Keratinocyte (primary cell): Measurements from ENCODE around the gene TRMT112. TPM values are rescaled to one million over a fixed set of nuclear protein-coding genes. Genes with fewer than 3 reads are reported as not detected.

Experiments used
- DNase-seq: peaks from one replicate; pipeline ENCODE4 v3.0.0-alpha.2; 2011; ENCODE audit warnings: low read depth, missing footprints, low spot score
- FAIRE-seq: peaks from 2 replicates; lab custom pipeline; 2011; peaks lifted over from hg19 to GRCh38; lab: Jason Lieb, UNC
- H2AFZ ChIP-seq: 2 replicates; pipeline ENCODE4 v1.6.0; 2012; ENCODE audit warnings: low read length, control low read depth, inconsistent platforms; ENCODE audit not compliant: control insufficient read depth
- H3K27ac ChIP-seq: 2 replicates; pipeline ENCODE4 v1.5.1; 2011; ENCODE audit warnings: low read length; ENCODE audit not compliant: control insufficient read depth, insufficient read depth
- H3K27me3 ChIP-seq: 3 replicates; pipeline ENCODE4 v1.6.0; 2011; ENCODE audit warnings: low read length; ENCODE audit not compliant: control insufficient read depth, insufficient read depth; ENCODE audit errors: extremely low read depth
- H3K36me3 ChIP-seq, 2 experiments: 2 replicates in 1 of 2; 3 replicates in 1 of 2; pipeline ENCODE4 v1.5.1; 2011; ENCODE audit warnings: low read length in 2 of 2, mild to moderate bottlenecking in 1 of 2; ENCODE audit not compliant: control insufficient read depth in 2 of 2, insufficient read depth in 2 of 2; ENCODE audit errors: extremely low read depth in 1 of 2
- H3K4me1 ChIP-seq: 3 replicates; pipeline ENCODE4 v1.5.1; 2011; ENCODE audit warnings: low read length; ENCODE audit not compliant: control insufficient read depth, insufficient read depth; ENCODE audit errors: extremely low read depth
- H3K4me2 ChIP-seq: 3 replicates; pipeline ENCODE4 v1.6.0; 2011; ENCODE audit warnings: low read depth, low read length; ENCODE audit not compliant: control insufficient read depth, insufficient read depth; ENCODE audit errors: extremely low read depth
- H3K4me3 ChIP-seq, 3 experiments: fragments of 200-600 bp in 1 of 3; sonication (generic) in 1 of 3; 2 replicates in 2 of 3; 3 replicates in 1 of 3; pipeline ENCODE4 v1.5.1; 2011 to 2016; ENCODE audit warnings: low read length in 3 of 3, mild to moderate bottlenecking in 3 of 3, control low read depth in 2 of 3, inconsistent platforms in 1 of 3, low read depth in 1 of 3, mixed read lengths in 1 of 3, mixed run types in 1 of 3, moderate library complexity in 1 of 3; ENCODE audit not compliant: control insufficient read depth in 2 of 3, insufficient read depth in 2 of 3; ENCODE audit errors: extremely low read depth in 1 of 3
- H3K79me2 ChIP-seq: 2 replicates; pipeline ENCODE4 v1.6.0; 2012; ENCODE audit warnings: low read length; ENCODE audit not compliant: control insufficient read depth, insufficient read depth
- H3K9ac ChIP-seq: 3 replicates; pipeline ENCODE4 v1.6.0; 2011; ENCODE audit warnings: low read length; ENCODE audit not compliant: control insufficient read depth, insufficient read depth; ENCODE audit errors: extremely low read depth
- H3K9me1 ChIP-seq: 3 replicates; pipeline ENCODE4 v1.6.0; 2011; ENCODE audit warnings: low read length; ENCODE audit not compliant: control insufficient read depth, insufficient read depth; ENCODE audit errors: extremely low read depth
- H3K9me3 ChIP-seq: 2 replicates; pipeline ENCODE4 v1.5.1; 2012; ENCODE audit warnings: low read depth, low read length; ENCODE audit not compliant: control insufficient read depth
- H4K20me1 ChIP-seq: 3 replicates; pipeline ENCODE4 v1.6.0; 2011; ENCODE audit warnings: low read length; ENCODE audit not compliant: control insufficient read depth, insufficient read depth; ENCODE audit errors: extremely low read depth
- CTCF ChIP-seq, 3 experiments: IDR thresholded peaks in 1 of 3; conservative IDR thresholded peaks in 1 of 3; optimal IDR thresholded peaks in 1 of 3; 2 replicates in 2 of 3; 3 replicates in 1 of 3; pipeline versions ENCODE3 to v1.5.1; 2011; ENCODE audit warnings: low read length in 3 of 3, mild to moderate bottlenecking in 3 of 3, moderate library complexity in 2 of 3, control low read depth in 1 of 3, inconsistent platforms in 1 of 3; ENCODE audit not compliant: insufficient read depth in 2 of 3; ENCODE audit errors: extremely low read depth in 1 of 3
- EZH2 ChIP-seq: IDR thresholded peaks from one replicate; pipeline ENCODE4 v1.6.1; 2012; ENCODE audit warnings: inconsistent platforms, mild to moderate bottlenecking, low read length, moderate library complexity
- dilution Hi-C: fragments of 300-500 bp; cut with MboI; formaldehyde crosslinking; loops from one replicate; pipeline ENCODE4 v1.7.0; 2020; ENCODE audit warnings: low sequenced_read_pairs; ENCODE audit not compliant: extremely low pct_ligation_motif_present
- polyA plus RNA-seq, 5 experiments: library from polyadenylated mRNA; depleted of rRNA in 3 of 5; stranded (reverse) in 3 of 5; stranded (forward) in 1 of 5; unstranded in 1 of 5; fragments of >200 nt; gene quantifications; 1 replicate in 1 of 5; 2 replicates in 3 of 5; 3 replicates in 1 of 5; pipeline versions ENCODE4 v1.2.1 to v1.2.3, GENCODE V29; 2011 to 2012; ENCODE audit warnings: missing spikeins in 2 of 5, low read depth in 1 of 5, low replicate concordance in 1 of 5

Gene TRMT112
- polyA plus RNA-seq, 1 donor (not counting 4 experiments of a cell fraction or from before 2014, with no cell fraction given), result 408 TPM

GRCh38 chr11:64358907-64359711 lies 41.8 kb upstream of the TRMT112 start, which contains the start of gene RPS6KA4:
TSS of gene RPS6KA4 (plus strand) at chr11:64359162. CDS start at chr11:64359236, 74 bp downstream.
- Histone ChIP-seq H2AFZ (peak within 1 kb of the TSS; percentile 76), H3K9me1 (peaks cover 3% of the 10 kb centered on the region), H3K79me2 (peaks cover 35% of the 10 kb centered on the region), H3K4me2 (peak within 1 kb of the TSS; percentile 97), H4K20me1 (peaks cover 6% of the 10 kb centered on the region), H3K27ac (peak within 1 kb of the TSS; percentile 88), H3K4me1 (peaks cover 44% of the 10 kb centered on the region), H3K36me3 (peaks cover 25 to 34% of the 10 kb centered on the region in 2 experiments), H3K27me3 (no peaks in the 10 kb centered on the region), H3K9me3 (no peaks in the 10 kb centered on the region), H3K4me3 (peak within 1 kb of the TSS; percentile 86 to 93 (median 90)), H3K9ac (peak within 1 kb of the TSS; percentile 86)
- dilution Hi-C loops, result no loop called here
- FAIRE-seq (no peak), DNase-seq (no peak)
- no peak for TF ChIP-seq EZH2
- no peak for TF ChIP-seq CTCF (optimal IDR thresholded peaks at IDR 0.05 in 1 of 3, IDR thresholded peaks at IDR 0.05 in 1 of 3, conservative IDR thresholded peaks at IDR 0.05 in 1 of 3; ENCODE audit: extremely low read depth in 1 of 3, insufficient read depth in 2 of 3, low read length in 3 of 3)

- Histone ChIP-seq H3K4me2 (peak overlapping the region; percentile 87), H3K27ac (peak overlapping the region; percentile 88), H2AFZ (no peak overlapping the region), H4K20me1 (peaks cover 6% of the 10 kb centered on the region), H3K9me1 (peaks cover 3% of the 10 kb centered on the region), H3K36me3 (peaks cover 24 to 31% of the 10 kb centered on the region in 2 experiments), H3K9ac (peak overlapping the region; percentile 86), H3K27me3 (no peaks in the 10 kb centered on the region), H3K4me1 (peaks cover 44% of the 10 kb centered on the region), H3K9me3 (no peaks in the 10 kb centered on the region), H3K79me2 (peaks cover 35% of the 10 kb centered on the region), H3K4me3 (peak overlapping the region; percentile 44 to 93 (median 63))
- dilution Hi-C loops, result no loop called here
- DNase-seq (no peak), FAIRE-seq (no peak)
- TF ChIP-seq CTCF (optimal IDR thresholded peaks at IDR 0.05 in 1 of 3, IDR thresholded peaks at IDR 0.05 in 1 of 3, conservative IDR thresholded peaks at IDR 0.05 in 1 of 3; ENCODE audit: extremely low read depth in 1 of 3, insufficient read depth in 2 of 3, low read length in 3 of 3), result no peak
- TF ChIP-seq EZH2, result no peak
These were observed 41.2 kb upstream of the TRMT112 start for GRCh38 chr11:64358536-64358906.
